Sigmoid colon (tissue), 4 donors: Measurements from ENCODE around the gene C16orf87.

ENCODE experiments used
- EP300 ChIP-seq, 4 donors: sonication (generic); formaldehyde crosslinking; IDR thresholded peaks; one replicate each; pipeline ENCODE4 v1.6.1; 2017; ENCODE audit warnings: antibody characterized with exemption in 4 of 4
- POLR2A ChIP-seq, 2 donors: fragments of 450-650 bp; IDR thresholded peaks; one replicate each; pipeline ENCODE4 v1.6.1; 2016; ENCODE audit warnings: antibody characterized with exemption in 2 of 2, mild to moderate bottlenecking in 2 of 2, moderate library complexity in 2 of 2
- POLR2AphosphoS5 ChIP-seq, 4 donors: sonication (generic); formaldehyde crosslinking; IDR thresholded peaks; one replicate each; pipeline ENCODE4 v1.6.1; 2017; ENCODE audit warnings: antibody characterized with exemption in 4 of 4
- TF ChIP-seq, protein P1 (sequence below), 4 experiments: fragments of 450-650 bp in 3 of 4; fragments of 200-600 bp in 1 of 4; IDR thresholded peaks; one replicate each; pipeline ENCODE4 v1.5.1; 2016 to 2019; ENCODE audit warnings: antibody characterized with exemption in 4 of 4, mild to moderate bottlenecking in 3 of 4, moderate library complexity in 2 of 4

DNA sequence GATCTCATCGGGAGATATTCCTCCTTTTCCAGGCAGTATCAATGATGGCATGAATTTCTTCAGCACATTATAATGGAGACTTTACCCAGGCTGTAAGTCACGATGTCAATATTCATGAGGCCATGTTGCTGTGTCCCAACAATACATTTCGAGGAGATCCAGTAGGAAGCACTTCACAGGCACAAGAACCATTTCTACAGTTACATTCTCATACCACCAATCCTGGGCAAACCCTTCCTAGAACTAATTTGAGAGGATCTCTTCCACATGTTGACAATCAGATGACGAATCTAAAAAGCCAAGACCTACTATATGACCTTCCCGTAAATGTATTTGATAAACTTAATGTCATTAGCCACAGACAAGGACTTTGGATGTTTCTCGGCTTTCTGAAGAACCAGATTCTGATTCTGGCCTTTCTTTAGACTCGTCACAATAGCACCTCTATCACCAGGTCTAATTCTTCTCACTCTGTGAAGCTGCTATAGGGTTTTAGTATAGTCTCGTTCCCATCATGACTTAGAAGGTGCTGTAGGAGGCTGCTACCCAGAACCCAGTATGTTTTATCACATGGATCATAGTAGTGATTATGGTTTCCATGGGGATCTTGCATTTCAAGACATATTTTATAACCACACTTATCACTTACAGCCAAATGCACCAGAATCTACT lies 40.2 kb downstream of the C16orf87 start:
- no peak for TF ChIP-seq POLR2A (IDR thresholded peaks at IDR 0.05)
- TF ChIP-seq, protein P1, sequence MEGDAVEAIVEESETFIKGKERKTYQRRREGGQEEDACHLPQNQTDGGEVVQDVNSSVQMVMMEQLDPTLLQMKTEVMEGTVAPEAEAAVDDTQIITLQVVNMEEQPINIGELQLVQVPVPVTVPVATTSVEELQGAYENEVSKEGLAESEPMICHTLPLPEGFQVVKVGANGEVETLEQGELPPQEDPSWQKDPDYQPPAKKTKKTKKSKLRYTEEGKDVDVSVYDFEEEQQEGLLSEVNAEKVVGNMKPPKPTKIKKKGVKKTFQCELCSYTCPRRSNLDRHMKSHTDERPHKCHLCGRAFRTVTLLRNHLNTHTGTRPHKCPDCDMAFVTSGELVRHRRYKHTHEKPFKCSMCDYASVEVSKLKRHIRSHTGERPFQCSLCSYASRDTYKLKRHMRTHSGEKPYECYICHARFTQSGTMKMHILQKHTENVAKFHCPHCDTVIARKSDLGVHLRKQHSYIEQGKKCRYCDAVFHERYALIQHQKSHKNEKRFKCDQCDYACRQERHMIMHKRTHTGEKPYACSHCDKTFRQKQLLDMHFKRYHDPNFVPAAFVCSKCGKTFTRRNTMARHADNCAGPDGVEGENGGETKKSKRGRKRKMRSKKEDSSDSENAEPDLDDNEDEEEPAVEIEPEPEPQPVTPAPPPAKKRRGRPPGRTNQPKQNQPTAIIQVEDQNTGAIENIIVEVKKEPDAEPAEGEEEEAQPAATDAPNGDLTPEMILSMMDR (IDR thresholded peaks at IDR 0.05): no peak
- TF ChIP-seq POLR2AphosphoS5 (IDR thresholded peaks at IDR 0.05): no peak
- TF ChIP-seq EP300 (IDR thresholded peaks at IDR 0.05): no peak
